Measurements from ENCODE around the gene NSD2. TPM values are rescaled to one million over a fixed set of nuclear protein-coding genes. Genes with fewer than 3 reads are reported as not detected.

Gene NSD2
- total RNA-seq, 1 experiment from 2014 or later = 69.0 TPM

- Histone ChIP-seq H3K27me3 (ENCODE audit: low read length) (no peaks in the 10 kb centered on the region), H3F3A (ENCODE audit: low read length, unreplicated experiment) (no peaks in the 10 kb centered on the region), H3K79me2 (ENCODE audit: low read length) (no peaks in the 10 kb centered on the region), H3K36me3 (ENCODE audit: low read depth, low read length) (peaks cover 44% of the 10 kb centered on the region), H3K9me2 (replicated peaks; ENCODE audit: low read length) (no peaks in the 10 kb centered on the region), H3K27ac (ENCODE audit: low read length) (no peak overlapping the region), H3K4me1 (ENCODE audit: insufficient read depth, low read length) (no peaks in the 10 kb centered on the region), H2AFZ (ENCODE audit: low read length) (no peak overlapping the region), H3K9ac (ENCODE audit: low read length) (no peak overlapping the region), H3K4me3 (ENCODE audit: low read length) (no peak overlapping the region), H3K9me3 (ENCODE audit: low read length) (no peaks in the 10 kb centered on the region), H3K4me2 (ENCODE audit: low read length) (no peak overlapping the region), H4K20me1 (ENCODE audit: low read length) (no peaks in the 10 kb centered on the region)
- CTCF ChIA-PET = no interaction called here
- DNase-seq (no peak), ATAC-seq (no peak)
- no peak for TF ChIP-seq EZH2phosphoT487 (IDR thresholded peaks at IDR 0.05; ENCODE audit: borderline replicate concordance, low read length)
- no peak for TF ChIP-seq EZH2 (IDR thresholded peaks at IDR 0.05; ENCODE audit: low read length, unreplicated experiment)
- no peak for TF ChIP-seq CTCF (conservative IDR thresholded peaks at IDR 0.05; ENCODE audit: low read depth, low read length)
- POLR2A ChIA-PET (ENCODE audit: unreplicated experiment) = no interaction called here
- intact Hi-C loops (cut with micrococcal nuclease) = no loop called here
- no TSS peak for BruUV-seq (replicated peaks)
Observed at GRCh38 chr4:1959104-1959384, 87.9 kb downstream of the NSD2 start.

GRCh38 chr4:1960170-1960825 is 89.1 kb downstream of the NSD2 start:
- ATAC-seq (no peak), DNase-seq (no peak)
- CTCF ChIA-PET = no interaction called here
- H3F3A ChIP-seq (ENCODE audit: low read length, unreplicated experiment) = no peaks in the 10 kb centered on the region
- no peak overlapping the region for H3K4me2 ChIP-seq (ENCODE audit: low read length)
- no peaks in the 10 kb centered on the region for H4K20me1 ChIP-seq (ENCODE audit: low read length)
- peaks cover 53% of the 10 kb centered on the region for H3K36me3 ChIP-seq (ENCODE audit: low read depth, low read length)
- H3K79me2 ChIP-seq (ENCODE audit: low read length) = no peaks in the 10 kb centered on the region
- no peaks in the 10 kb centered on the region for H3K9me2 ChIP-seq (replicated peaks; ENCODE audit: low read length)
- H3K4me1 ChIP-seq (ENCODE audit: insufficient read depth, low read length) = no peaks in the 10 kb centered on the region
- H3K9me3 ChIP-seq (ENCODE audit: low read length) = no peaks in the 10 kb centered on the region
- intact Hi-C loops (cut with micrococcal nuclease) = no loop called here
- no peak overlapping the region for H3K9ac ChIP-seq (ENCODE audit: low read length)
- no TSS peak for BruUV-seq (replicated peaks)
- no peak overlapping the region for H3K27ac ChIP-seq (ENCODE audit: low read length)
- H3K27me3 ChIP-seq (ENCODE audit: low read length) = no peaks in the 10 kb centered on the region
- POLR2A ChIA-PET (ENCODE audit: unreplicated experiment) = no interaction called here
- H3K4me3 ChIP-seq (ENCODE audit: low read length) = no peak overlapping the region
- H2AFZ ChIP-seq (ENCODE audit: low read length) = no peak overlapping the region
- no peak for TF ChIP-seq CTCF (conservative IDR thresholded peaks at IDR 0.05; ENCODE audit: low read depth, low read length)
- TF ChIP-seq EZH2phosphoT487 (IDR thresholded peaks at IDR 0.05; ENCODE audit: borderline replicate concordance, low read length) = no peak
- TF ChIP-seq EZH2 (IDR thresholded peaks at IDR 0.05; ENCODE audit: low read length, unreplicated experiment) = no peak

GRCh38 chr4:1961038-1961437 is 89.8 kb downstream of the NSD2 start:
- no peak overlapping the region for H3K27ac ChIP-seq (ENCODE audit: low read length)
- ATAC-seq = no peak
- DNase-seq = no peak
- H3K36me3 ChIP-seq (ENCODE audit: low read depth, low read length) = peaks cover 49% of the 10 kb centered on the region
- no peak overlapping the region for H3K4me2 ChIP-seq (ENCODE audit: low read length)
- no peaks in the 10 kb centered on the region for H3F3A ChIP-seq (ENCODE audit: low read length, unreplicated experiment)
- H3K9me2 ChIP-seq (replicated peaks; ENCODE audit: low read length) = no peaks in the 10 kb centered on the region
- H3K9me3 ChIP-seq (ENCODE audit: low read length) = no peaks in the 10 kb centered on the region
- H2AFZ ChIP-seq (ENCODE audit: low read length) = no peak overlapping the region
- H3K4me3 ChIP-seq (ENCODE audit: low read length) = no peak overlapping the region
- H3K79me2 ChIP-seq (ENCODE audit: low read length) = no peaks in the 10 kb centered on the region
- POLR2A ChIA-PET (ENCODE audit: unreplicated experiment) = no interaction called here
- no TSS peak for BruUV-seq (replicated peaks)
- H4K20me1 ChIP-seq (ENCODE audit: low read length) = no peaks in the 10 kb centered on the region
- TF ChIP-seq CTCF (conservative IDR thresholded peaks at IDR 0.05; ENCODE audit: low read depth, low read length) = no peak
- no peak for TF ChIP-seq EZH2 (IDR thresholded peaks at IDR 0.05; ENCODE audit: low read length, unreplicated experiment)
- TF ChIP-seq EZH2phosphoT487 (IDR thresholded peaks at IDR 0.05; ENCODE audit: borderline replicate concordance, low read length) = no peak
- no peak overlapping the region for H3K9ac ChIP-seq (ENCODE audit: low read length)
- no peaks in the 10 kb centered on the region for H3K27me3 ChIP-seq (ENCODE audit: low read length)
- intact Hi-C loops (cut with micrococcal nuclease) = no loop called here
- CTCF ChIA-PET = no interaction called here
- no peaks in the 10 kb centered on the region for H3K4me1 ChIP-seq (ENCODE audit: insufficient read depth, low read length)
